Stimulated activated naive CD8-positive, alpha-beta T cell treated with anti-CD3 and anti-CD28 coated beads, Interleukin-15, amount 100 ng/mL, for 72 hours (primary cell): Measurements from ENCODE around the gene PDE4D.
A peak's percentile ranks its signal among the peaks of the same experiment; 100 is the strongest.

Experiments used
- ATAC-seq: fragments of 150-1000 bp; cut with Tn5 transposase; 2 replicates; pipeline ENCODE4 v1.10.0; 2021; ENCODE audit warnings: mild to moderate bottlenecking, moderate library complexity
- DNase-seq, 2 donors: peaks; one replicate each; pipeline ENCODE4 v3.0.0; 2021 to 2022
- H3K27ac Mint-ChIP-seq, 2 donors: one replicate each; pipeline ENCODE4 v1.8.0; 2022; ENCODE audit warnings: mild to moderate bottlenecking in 2 of 2, mixed read lengths in 2 of 2, moderate library complexity in 2 of 2
- H3K27me3 Mint-ChIP-seq: one replicate; pipeline ENCODE4 v1.8.0; 2022; ENCODE audit warnings: mixed read lengths
- H3K4me1 Mint-ChIP-seq: one replicate; pipeline ENCODE4 v1.8.0; 2022; ENCODE audit warnings: mild to moderate bottlenecking, mixed read lengths
- H3K4me3 Mint-ChIP-seq, 2 donors: one replicate each; pipeline ENCODE4 v1.8.0; 2022; ENCODE audit warnings: mild to moderate bottlenecking in 2 of 2, mixed read lengths in 2 of 2, moderate library complexity in 1 of 2
- H3K9me3 Mint-ChIP-seq, 2 donors: one replicate each; pipeline ENCODE4 v1.8.0; 2022; ENCODE audit warnings: mixed read lengths in 2 of 2

The PDE4D gene

GRCh38 chr5:59126708-59127573 is 766.6 kb downstream of the PDE4D start:
- peaks cover 14% of the 10 kb centered on the region for H3K4me1 Mint-ChIP-seq
- H3K27me3 Mint-ChIP-seq = no peaks in the 10 kb centered on the region
- H3K27ac Mint-ChIP-seq = no peak overlapping the region
- DNase-seq (no peak), ATAC-seq (peak; percentile 24)
- H3K4me3 Mint-ChIP-seq = no peak overlapping the region
- no peaks in the 10 kb centered on the region for H3K9me3 Mint-ChIP-seq

DNA sequence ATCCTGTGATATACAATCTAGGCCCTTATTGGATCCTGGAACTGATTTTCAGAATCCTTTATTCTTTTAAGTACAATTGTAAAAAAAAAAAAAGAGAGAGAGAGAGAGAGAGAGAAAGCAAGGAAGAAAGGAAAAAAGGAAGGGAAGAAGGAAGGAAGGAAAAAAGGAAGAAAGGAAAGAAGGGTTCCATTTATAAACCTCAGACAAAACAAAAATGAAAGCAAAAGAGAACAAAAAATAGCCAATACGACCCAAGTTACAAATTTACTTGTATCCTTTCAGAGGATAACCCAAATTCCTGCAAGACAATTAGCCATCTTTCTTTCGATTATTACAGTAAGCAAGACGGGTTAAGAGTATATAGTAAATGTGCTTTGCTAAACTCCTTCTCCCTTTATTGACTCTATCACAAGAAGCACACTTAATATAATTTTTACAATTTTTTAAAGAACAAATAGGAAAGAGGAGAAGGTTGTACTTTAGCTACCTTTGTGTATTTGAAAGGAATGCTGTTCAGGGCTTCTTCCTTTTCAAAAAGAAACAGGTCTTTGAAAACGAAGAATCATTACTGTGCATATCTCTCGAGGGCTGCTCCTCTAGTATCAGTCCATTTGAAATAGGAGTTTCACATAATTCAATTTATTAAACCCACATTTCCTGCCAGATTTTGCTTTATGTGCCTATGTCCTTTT is 767.4 kb downstream of the PDE4D start:
- ATAC-seq (no peak), DNase-seq (no peak)
- H3K27ac Mint-ChIP-seq = no peak overlapping the region
- H3K9me3 Mint-ChIP-seq = no peaks in the 10 kb centered on the region
- H3K4me3 Mint-ChIP-seq = no peak overlapping the region
- H3K4me1 Mint-ChIP-seq = peaks cover 7% of the 10 kb centered on the region
- no peaks in the 10 kb centered on the region for H3K27me3 Mint-ChIP-seq

GRCh38 chr5:59125011-59125961 is 768.2 kb downstream of the PDE4D start:
- ATAC-seq (peak; percentile 44), DNase-seq (peak in 1 of 2 donors; percentile 30)
- H3K4me1 Mint-ChIP-seq = peaks cover 10% of the 10 kb centered on the region
- no peak overlapping the region for H3K4me3 Mint-ChIP-seq
- no peaks in the 10 kb centered on the region for H3K9me3 Mint-ChIP-seq
- no peak overlapping the region for H3K27ac Mint-ChIP-seq
- H3K27me3 Mint-ChIP-seq = no peaks in the 10 kb centered on the region

DNA sequence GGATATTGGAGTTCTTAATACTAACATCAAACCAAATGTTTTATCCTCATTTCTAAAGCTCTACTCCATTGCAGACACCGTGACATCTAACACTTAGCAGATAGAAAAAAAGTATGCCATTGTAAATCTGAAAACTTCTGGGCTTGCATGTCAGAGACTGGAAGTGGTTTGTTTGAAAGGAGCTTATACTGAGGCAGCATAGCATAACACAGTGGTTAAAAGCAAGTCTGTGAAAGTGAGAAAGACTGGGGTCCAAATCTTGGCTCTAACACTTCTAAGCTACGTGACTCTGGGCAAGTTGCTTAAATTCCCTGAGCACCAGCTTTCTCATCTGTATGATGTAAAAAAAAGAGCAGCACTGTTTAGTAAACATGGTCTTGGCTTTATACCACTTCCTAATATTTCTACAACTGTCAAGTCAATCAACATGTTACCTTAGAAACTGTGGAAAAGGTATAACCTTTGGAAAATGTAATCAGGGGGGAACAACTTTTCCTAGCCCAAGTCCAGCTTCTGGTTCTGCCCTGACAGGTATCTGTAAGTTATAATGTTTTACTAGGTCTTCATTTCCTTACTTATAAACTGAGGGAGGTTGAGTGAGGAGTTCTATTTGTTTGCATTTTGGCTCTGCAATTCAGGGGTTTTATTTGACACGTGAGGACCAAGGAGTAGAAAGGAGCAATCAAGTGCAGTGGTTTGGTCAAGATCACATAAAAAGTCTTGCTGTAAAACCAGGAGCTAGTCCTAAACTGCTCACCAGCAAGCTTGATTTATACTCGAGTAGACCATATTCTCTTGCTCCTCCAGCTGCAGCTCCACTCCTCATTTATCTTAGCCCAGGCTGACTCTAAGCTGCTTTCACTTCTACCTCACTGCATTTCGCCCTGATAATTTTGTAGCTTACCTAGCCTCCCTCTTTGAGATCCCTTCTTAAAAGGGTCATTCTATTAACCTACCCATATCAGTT is 769.6 kb downstream of the PDE4D start:
- ATAC-seq (peak; percentile 68), DNase-seq (peak; percentile 12 to 38)
- Mint-ChIP-seq H3K4me3 (no peak overlapping the region), H3K4me1 (peaks cover 14% of the 10 kb centered on the region), H3K27me3 (no peaks in the 10 kb centered on the region), H3K27ac (no peak overlapping the region), H3K9me3 (no peaks in the 10 kb centered on the region)

DNA sequence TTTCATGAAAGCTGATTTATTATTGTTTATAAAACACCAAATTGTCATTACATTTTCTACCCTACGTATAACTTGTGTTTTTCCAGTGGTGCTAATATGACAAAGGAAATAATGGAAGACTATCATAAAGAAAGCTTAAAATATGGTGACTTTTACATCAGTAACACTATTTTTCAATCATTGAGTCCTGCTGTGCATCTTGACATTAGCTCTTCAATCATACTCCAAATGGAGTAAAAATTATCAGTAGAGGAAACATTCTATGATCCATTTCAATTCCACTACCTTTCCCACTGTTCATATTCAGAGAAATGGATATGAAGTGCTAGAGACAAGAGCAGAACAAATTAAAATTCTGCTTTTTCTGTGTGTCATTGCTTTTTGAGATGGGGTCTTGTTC is 774.0 kb downstream of the PDE4D start:
- Mint-ChIP-seq H3K27ac (no peak overlapping the region), H3K4me3 (no peak overlapping the region), H3K9me3 (no peaks in the 10 kb centered on the region), H3K4me1 (peaks cover 19% of the 10 kb centered on the region), H3K27me3 (no peaks in the 10 kb centered on the region)
- no peak for DNase-seq
- ATAC-seq = no peak

DNA sequence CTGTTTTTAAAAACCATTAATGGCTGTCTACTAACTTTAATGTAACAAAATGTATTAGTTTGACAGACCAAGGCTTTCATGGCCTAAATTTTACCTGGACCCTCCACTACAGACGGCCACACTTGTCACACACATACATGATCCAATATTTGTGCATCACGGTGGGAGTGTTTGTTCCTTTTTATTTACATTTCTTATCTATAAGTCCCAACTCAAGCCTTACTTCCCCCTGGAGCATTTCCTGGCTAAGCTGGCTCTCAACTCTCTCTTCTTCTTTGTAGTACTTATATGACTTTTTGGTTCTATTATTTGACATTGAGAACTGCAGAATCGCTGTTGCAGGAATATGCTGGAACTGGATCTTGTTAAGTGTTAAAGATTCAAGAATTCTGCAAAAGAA is 776.2 kb downstream of the PDE4D start:
- Mint-ChIP-seq H3K27ac (peak overlapping the region in 1 of 2 donors; percentile 19), H3K9me3 (no peaks in the 10 kb centered on the region), H3K4me1 (peaks cover 19% of the 10 kb centered on the region), H3K4me3 (no peak overlapping the region), H3K27me3 (no peaks in the 10 kb centered on the region)
- ATAC-seq = no peak
- no peak for DNase-seq

DNA sequence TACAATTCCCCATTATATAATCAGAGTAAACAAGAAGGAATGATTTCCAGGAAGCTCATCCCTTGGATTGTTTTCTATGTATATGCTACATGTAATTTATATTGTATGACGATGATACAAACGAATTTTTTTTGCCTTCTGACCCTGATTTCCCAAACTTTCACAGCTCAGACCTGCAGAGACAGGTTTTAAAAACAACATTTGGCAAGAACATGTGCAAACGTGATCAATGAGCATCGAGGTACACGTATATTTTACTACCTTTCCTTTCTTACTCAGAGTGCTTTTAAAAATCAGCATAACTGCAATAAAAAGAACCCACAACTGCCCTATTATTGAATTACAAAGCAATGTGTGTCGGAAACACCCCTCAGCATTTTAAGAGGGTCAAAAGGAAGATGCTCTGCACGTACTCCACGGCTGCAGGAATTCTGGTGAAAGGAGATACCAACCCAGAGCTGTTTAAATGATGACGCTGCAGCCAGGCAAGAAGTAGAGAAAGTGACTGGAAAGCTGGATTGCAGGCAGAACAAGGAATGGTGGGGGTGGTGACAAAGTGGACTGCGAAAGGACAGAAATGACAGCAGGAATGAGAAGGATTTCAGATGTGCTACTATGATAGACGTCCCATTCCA is 777.2 kb downstream of the PDE4D start:
- Mint-ChIP-seq H3K4me1 (peaks cover 19% of the 10 kb centered on the region), H3K27me3 (no peaks in the 10 kb centered on the region), H3K9me3 (no peaks in the 10 kb centered on the region), H3K4me3 (no peak overlapping the region), H3K27ac (no peak overlapping the region)
- no peak for DNase-seq
- ATAC-seq = no peak

DNA sequence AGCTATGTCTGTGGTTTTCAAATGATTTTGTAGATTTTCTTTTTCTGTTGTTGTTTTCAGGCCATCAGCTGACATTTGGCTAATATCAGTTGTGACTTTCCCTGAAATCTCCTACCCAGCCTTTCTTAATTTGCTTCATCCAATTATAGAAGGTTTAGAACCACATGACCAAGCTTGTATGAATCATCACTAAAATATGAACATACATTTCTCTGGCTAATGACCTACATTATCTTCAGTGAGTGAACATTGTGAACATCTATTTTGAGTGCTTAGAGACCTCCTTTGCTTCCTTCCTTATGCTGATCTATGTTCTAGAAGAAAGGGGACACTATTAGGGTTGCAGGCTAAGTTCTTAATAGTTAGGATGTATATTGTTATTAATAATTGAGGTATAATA is 778.2 kb downstream of the PDE4D start:
- no peak overlapping the region for H3K27ac Mint-ChIP-seq
- DNase-seq = no peak
- H3K27me3 Mint-ChIP-seq = no peaks in the 10 kb centered on the region
- no peak for ATAC-seq
- peaks cover 10% of the 10 kb centered on the region for H3K4me1 Mint-ChIP-seq
- no peaks in the 10 kb centered on the region for H3K9me3 Mint-ChIP-seq
- H3K4me3 Mint-ChIP-seq = no peak overlapping the region

GRCh38 chr5:59109383-59109782 is 784.1 kb downstream of the PDE4D start:
- H3K9me3 Mint-ChIP-seq = peaks cover 0 to 5% of the 10 kb centered on the region in 2 donors
- H3K27me3 Mint-ChIP-seq = no peaks in the 10 kb centered on the region
- peaks cover 5% of the 10 kb centered on the region for H3K4me1 Mint-ChIP-seq
- ATAC-seq (no peak), DNase-seq (no peak)
- H3K27ac Mint-ChIP-seq = no peak overlapping the region
- no peak overlapping the region for H3K4me3 Mint-ChIP-seq

GRCh38 chr5:59107692-59108091 is 785.8 kb downstream of the PDE4D start:
- ATAC-seq = no peak
- Mint-ChIP-seq H3K9me3 (peaks cover 0 to 5% of the 10 kb centered on the region in 2 donors), H3K27ac (no peak overlapping the region), H3K4me3 (no peak overlapping the region), H3K4me1 (peaks cover 15% of the 10 kb centered on the region), H3K27me3 (no peaks in the 10 kb centered on the region)
- DNase-seq = no peak

GRCh38 chr5:59104400-59105127 is 789.0 kb downstream of the PDE4D start:
- ATAC-seq (no peak), DNase-seq (no peak)
- Mint-ChIP-seq H3K27ac (no peak overlapping the region), H3K4me1 (peaks cover 28% of the 10 kb centered on the region), H3K4me3 (no peak overlapping the region), H3K9me3 (peaks cover 0 to 10% of the 10 kb centered on the region in 2 donors), H3K27me3 (no peaks in the 10 kb centered on the region)

GRCh38 chr5:59103303-59103702 is 790.2 kb downstream of the PDE4D start:
- ATAC-seq (no peak), DNase-seq (no peak)
- Mint-ChIP-seq H3K9me3 (peaks cover 0 to 10% of the 10 kb centered on the region in 2 donors), H3K4me3 (no peak overlapping the region), H3K27ac (no peak overlapping the region), H3K27me3 (no peaks in the 10 kb centered on the region), H3K4me1 (peaks cover 41% of the 10 kb centered on the region)

- no peak overlapping the region for H3K27ac Mint-ChIP-seq
- H3K27me3 Mint-ChIP-seq = no peaks in the 10 kb centered on the region
- peaks cover 0 to 11% of the 10 kb centered on the region in 2 donors for H3K9me3 Mint-ChIP-seq
- no peak for ATAC-seq
- no peak overlapping the region for H3K4me3 Mint-ChIP-seq
- no peak for DNase-seq
- H3K4me1 Mint-ChIP-seq = peaks cover 46% of the 10 kb centered on the region
Measured at GRCh38 chr5:59102437-59102836, 791.1 kb downstream of the PDE4D start.

DNA sequence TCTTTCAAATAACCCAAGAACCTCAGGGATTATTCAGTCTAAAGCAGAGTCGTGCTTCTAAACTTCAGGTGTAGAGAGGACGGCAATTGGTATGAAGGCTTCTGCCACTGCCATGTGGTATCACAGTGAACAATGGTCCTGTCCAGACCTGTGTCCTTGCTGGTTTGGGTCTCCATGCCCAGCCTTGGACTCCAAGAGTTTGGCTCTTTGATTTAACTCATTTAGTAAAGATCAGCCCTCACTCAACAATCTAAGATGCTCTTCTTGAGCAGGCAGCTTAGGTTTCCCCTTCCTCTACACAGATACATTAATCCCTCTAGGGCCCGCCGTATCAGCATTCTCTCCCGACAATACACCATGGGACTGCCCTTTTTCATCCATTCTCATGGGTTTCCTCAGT is 792.7 kb downstream of the PDE4D start:
- Mint-ChIP-seq H3K9me3 (peaks cover 8 to 9% of the 10 kb centered on the region in 2 donors), H3K4me3 (no peak overlapping the region), H3K27me3 (no peaks in the 10 kb centered on the region), H3K4me1 (peaks cover 58% of the 10 kb centered on the region), H3K27ac (no peak overlapping the region)
- DNase-seq = no peak
- no peak for ATAC-seq
